ENCODE results near the gene FAM219B. TPM values are rescaled to one million over a fixed set of nuclear protein-coding genes. Genes with fewer than 3 reads are reported as not detected.
"Not testable (repeated sequence)": the region's sequence is repeated elsewhere in the genome, so short reads cannot be mapped to it uniquely, and the experiment has no call there.

The FAM219B gene
- total RNA-seq, 1 experiment from 2014 or later = 99.6 TPM

- ChIA-PET POLR2A (interaction anchor here (0.6 kb wide), 2 partner anchors 75 to 432 kb away, joined by 3 to 5 read pairs; no protein-coding TSS in a partner anchor), CTCF (interaction anchor here (0.6 to 2.7 kb wide), 2 partner anchors 16 to 101 kb away, joined by 3 to 7 read pairs; no protein-coding TSS in a partner anchor)
- Mint-ChIP-seq H3K27me3 (ENCODE audit: low read depth) (no peaks in the 10 kb centered on the region), H3K4me1 (no peaks in the 10 kb centered on the region), H3K27ac (no peak overlapping the region), H3K9me3 (no peaks in the 10 kb centered on the region), H3K4me3 (no peak overlapping the region), H3K36me3 (peaks cover 66% of the 10 kb centered on the region)
- no peak for TF ChIP-seq ETV6 (CRISPR knock-in tag; IDR thresholded peaks at IDR 0.05)
- no peak for TF ChIP-seq MXD4 (CRISPR knock-in tag; IDR thresholded peaks at IDR 0.05; ENCODE audit: borderline replicate concordance)
- TF ChIP-seq, protein P1, sequence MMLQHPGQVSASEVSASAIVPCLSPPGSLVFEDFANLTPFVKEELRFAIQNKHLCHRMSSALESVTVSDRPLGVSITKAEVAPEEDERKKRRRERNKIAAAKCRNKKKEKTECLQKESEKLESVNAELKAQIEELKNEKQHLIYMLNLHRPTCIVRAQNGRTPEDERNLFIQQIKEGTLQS (CRISPR knock-in tag; conservative IDR thresholded peaks at IDR 0.05) = no peak
- TF ChIP-seq, protein P2, sequence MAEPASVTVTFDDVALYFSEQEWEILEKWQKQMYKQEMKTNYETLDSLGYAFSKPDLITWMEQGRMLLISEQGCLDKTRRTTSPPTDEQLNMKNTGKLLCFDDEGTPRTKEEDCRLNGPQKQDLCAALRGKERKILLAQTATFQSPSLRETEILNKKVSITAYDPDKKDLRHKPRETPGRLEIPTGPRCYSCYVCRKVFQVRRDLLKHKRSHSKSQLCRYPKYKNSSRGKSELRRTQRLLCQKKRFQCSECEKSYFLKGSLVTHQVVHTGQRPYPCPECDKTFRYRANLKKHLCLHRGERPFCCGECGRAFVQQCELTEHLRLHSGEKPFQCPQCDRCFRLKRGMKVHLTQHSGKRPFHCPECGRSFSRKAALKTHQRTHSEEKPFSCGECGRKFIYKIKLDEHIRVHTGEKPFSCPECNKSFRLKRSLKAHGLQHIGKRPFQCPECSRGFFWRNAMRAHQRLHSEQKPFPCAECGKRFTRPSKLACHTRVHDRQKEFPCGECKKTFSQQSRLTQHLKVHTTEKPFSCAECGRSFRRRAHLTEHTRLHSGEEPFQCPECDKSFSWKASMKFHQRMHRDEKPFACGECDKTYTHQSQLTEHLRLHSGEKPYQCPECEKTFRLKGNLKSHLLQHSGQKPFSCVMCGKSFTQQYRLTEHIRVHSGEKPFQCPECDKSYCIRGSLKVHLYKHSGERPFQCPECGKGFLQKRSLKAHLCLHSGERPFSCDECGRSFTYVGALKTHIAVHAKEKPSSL (CRISPR knock-in tag; conservative IDR thresholded peaks at IDR 0.05) = no peak
- TF ChIP-seq NR3C1 (CRISPR knock-in tag; conservative IDR thresholded peaks at IDR 0.05; ENCODE audit: low read depth) = no peak
- TF ChIP-seq, protein P3, sequence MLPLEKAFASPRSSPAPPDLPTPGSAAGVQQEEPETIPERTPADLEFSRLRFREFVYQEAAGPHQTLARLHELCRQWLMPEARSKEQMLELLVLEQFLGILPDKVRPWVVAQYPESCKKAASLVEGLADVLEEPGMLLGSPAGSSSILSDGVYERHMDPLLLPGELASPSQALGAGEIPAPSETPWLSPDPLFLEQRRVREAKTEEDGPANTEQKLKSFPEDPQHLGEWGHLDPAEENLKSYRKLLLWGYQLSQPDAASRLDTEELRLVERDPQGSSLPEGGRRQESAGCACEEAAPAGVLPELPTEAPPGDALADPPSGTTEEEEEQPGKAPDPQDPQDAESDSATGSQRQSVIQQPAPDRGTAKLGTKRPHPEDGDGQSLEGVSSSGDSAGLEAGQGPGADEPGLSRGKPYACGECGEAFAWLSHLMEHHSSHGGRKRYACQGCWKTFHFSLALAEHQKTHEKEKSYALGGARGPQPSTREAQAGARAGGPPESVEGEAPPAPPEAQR (CRISPR knock-in tag; IDR thresholded peaks at IDR 0.05) = no peak
- no peak for TF ChIP-seq ZBTB21 (CRISPR knock-in tag; IDR thresholded peaks at IDR 0.05; ENCODE audit: borderline replicate concordance)
- TF ChIP-seq, protein P4, sequence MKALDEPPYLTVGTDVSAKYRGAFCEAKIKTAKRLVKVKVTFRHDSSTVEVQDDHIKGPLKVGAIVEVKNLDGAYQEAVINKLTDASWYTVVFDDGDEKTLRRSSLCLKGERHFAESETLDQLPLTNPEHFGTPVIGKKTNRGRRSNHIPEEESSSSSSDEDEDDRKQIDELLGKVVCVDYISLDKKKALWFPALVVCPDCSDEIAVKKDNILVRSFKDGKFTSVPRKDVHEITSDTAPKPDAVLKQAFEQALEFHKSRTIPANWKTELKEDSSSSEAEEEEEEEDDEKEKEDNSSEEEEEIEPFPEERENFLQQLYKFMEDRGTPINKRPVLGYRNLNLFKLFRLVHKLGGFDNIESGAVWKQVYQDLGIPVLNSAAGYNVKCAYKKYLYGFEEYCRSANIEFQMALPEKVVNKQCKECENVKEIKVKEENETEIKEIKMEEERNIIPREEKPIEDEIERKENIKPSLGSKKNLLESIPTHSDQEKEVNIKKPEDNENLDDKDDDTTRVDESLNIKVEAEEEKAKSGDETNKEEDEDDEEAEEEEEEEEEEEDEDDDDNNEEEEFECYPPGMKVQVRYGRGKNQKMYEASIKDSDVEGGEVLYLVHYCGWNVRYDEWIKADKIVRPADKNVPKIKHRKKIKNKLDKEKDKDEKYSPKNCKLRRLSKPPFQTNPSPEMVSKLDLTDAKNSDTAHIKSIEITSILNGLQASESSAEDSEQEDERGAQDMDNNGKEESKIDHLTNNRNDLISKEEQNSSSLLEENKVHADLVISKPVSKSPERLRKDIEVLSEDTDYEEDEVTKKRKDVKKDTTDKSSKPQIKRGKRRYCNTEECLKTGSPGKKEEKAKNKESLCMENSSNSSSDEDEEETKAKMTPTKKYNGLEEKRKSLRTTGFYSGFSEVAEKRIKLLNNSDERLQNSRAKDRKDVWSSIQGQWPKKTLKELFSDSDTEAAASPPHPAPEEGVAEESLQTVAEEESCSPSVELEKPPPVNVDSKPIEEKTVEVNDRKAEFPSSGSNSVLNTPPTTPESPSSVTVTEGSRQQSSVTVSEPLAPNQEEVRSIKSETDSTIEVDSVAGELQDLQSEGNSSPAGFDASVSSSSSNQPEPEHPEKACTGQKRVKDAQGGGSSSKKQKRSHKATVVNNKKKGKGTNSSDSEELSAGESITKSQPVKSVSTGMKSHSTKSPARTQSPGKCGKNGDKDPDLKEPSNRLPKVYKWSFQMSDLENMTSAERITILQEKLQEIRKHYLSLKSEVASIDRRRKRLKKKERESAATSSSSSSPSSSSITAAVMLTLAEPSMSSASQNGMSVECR (CRISPR knock-in tag; IDR thresholded peaks at IDR 0.05; ENCODE audit: borderline replicate concordance) = no peak
- TF ChIP-seq, protein P5, sequence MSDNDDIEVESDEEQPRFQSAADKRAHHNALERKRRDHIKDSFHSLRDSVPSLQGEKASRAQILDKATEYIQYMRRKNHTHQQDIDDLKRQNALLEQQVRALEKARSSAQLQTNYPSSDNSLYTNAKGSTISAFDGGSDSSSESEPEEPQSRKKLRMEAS (CRISPR knock-in tag; IDR thresholded peaks at IDR 0.05) = no peak
- no peak for TF ChIP-seq NFYB (CRISPR knock-in tag; conservative IDR thresholded peaks at IDR 0.05; ENCODE audit: low read depth)
- no peak for TF ChIP-seq ATF2 (CRISPR knock-in tag; IDR thresholded peaks at IDR 0.05; ENCODE audit: borderline replicate concordance, low read depth)
- TF ChIP-seq ZNF121 (CRISPR knock-in tag; IDR thresholded peaks at IDR 0.05) = no peak
- TF ChIP-seq SMAD4 (CRISPR knock-in tag; IDR thresholded peaks at IDR 0.05) = no peak
- TF ChIP-seq, protein P6, sequence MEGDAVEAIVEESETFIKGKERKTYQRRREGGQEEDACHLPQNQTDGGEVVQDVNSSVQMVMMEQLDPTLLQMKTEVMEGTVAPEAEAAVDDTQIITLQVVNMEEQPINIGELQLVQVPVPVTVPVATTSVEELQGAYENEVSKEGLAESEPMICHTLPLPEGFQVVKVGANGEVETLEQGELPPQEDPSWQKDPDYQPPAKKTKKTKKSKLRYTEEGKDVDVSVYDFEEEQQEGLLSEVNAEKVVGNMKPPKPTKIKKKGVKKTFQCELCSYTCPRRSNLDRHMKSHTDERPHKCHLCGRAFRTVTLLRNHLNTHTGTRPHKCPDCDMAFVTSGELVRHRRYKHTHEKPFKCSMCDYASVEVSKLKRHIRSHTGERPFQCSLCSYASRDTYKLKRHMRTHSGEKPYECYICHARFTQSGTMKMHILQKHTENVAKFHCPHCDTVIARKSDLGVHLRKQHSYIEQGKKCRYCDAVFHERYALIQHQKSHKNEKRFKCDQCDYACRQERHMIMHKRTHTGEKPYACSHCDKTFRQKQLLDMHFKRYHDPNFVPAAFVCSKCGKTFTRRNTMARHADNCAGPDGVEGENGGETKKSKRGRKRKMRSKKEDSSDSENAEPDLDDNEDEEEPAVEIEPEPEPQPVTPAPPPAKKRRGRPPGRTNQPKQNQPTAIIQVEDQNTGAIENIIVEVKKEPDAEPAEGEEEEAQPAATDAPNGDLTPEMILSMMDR (IDR thresholded peaks at IDR 0.05) = no peak
- TF ChIP-seq TEAD1 (CRISPR knock-in tag; IDR thresholded peaks at IDR 0.05) = no peak
- no peak for TF ChIP-seq RELA (CRISPR knock-in tag; IDR thresholded peaks at IDR 0.05; ENCODE audit: borderline replicate concordance)
- no peak for TF ChIP-seq SMAD3 (CRISPR knock-in tag; IDR thresholded peaks at IDR 0.05; ENCODE audit: borderline replicate concordance)
- TF ChIP-seq ZBTB43 (CRISPR knock-in tag; IDR thresholded peaks at IDR 0.05) = no peak
- TF ChIP-seq, protein P7, sequence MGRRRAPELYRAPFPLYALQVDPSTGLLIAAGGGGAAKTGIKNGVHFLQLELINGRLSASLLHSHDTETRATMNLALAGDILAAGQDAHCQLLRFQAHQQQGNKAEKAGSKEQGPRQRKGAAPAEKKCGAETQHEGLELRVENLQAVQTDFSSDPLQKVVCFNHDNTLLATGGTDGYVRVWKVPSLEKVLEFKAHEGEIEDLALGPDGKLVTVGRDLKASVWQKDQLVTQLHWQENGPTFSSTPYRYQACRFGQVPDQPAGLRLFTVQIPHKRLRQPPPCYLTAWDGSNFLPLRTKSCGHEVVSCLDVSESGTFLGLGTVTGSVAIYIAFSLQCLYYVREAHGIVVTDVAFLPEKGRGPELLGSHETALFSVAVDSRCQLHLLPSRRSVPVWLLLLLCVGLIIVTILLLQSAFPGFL (CRISPR knock-in tag; IDR thresholded peaks at IDR 0.05; ENCODE audit: borderline replicate concordance) = no peak
- ATAC-seq (no peak), DNase-seq (ENCODE audit: low spot score) (no peak)
Observed at GRCh38 chr15:74917676-74918075, 11.0 kb upstream of the FAM219B start.

DNA sequence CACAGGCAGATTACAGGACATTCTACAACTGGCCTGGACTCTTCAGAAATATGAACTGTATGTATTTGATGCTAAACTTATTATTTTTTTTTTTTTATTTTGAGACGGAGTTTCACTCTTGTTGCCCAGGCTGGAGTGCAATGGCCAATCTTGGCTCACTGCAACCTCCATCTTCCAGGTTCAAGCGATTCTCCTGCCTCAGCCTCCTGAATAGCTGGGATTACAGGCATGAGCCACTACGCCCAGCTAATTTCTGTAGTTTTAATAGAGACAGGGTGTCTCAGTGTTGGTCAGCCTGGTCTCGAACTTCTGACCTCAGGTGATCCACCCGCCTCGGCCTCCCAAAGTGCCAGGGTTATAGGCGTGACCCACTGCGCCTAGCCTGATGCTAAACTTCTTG, 7.1 kb upstream of the FAM219B start:
- POLR2A ChIA-PET = interaction anchor here (0.6 kb wide), 1 partner anchor 45 kb away, joined by 3 read pairs; no protein-coding TSS in a partner anchor
- peaks cover 63% of the 10 kb centered on the region for H3K36me3 Mint-ChIP-seq
- H3K9me3 Mint-ChIP-seq; H3K4me1 Mint-ChIP-seq; H3K27ac Mint-ChIP-seq; H3K27me3 Mint-ChIP-seq (ENCODE audit: low read depth); H3K4me3 Mint-ChIP-seq; ATAC-seq; DNase-seq (ENCODE audit: low spot score); CTCF ChIA-PET: not testable (repeated sequence)
